H1 (cell line): ENCODE measurements around the gene OLFML2A. TPM values are rescaled to one million over a fixed set of nuclear protein-coding genes. Genes with fewer than 3 reads are reported as not detected.

Source experiments
- CBX8 ChIP-seq: fragments of 300-800, 300-1000 bp; sonication (generic); IDR thresholded peaks from 2 replicates; pipeline ENCODE4 v1.7.1; 2016; ENCODE audit warnings: low read depth, low read length, borderline replicate concordance
- RBBP5 ChIP-seq: IDR thresholded peaks from 2 replicates; pipeline ENCODE4 v1.7.1; 2012; ENCODE audit warnings: low read depth, mild to moderate bottlenecking, inconsistent platforms, low read length, moderate library complexity, borderline replicate concordance
- SIN3A ChIP-seq, 2 experiments: IDR thresholded peaks in 1 of 2; conservative IDR thresholded peaks in 1 of 2; 2 replicates each; pipeline ENCODE4 v1.6.1; 2011 to 2012; ENCODE audit warnings: low read length in 2 of 2, improper control_type of control experiment in 1 of 2, low read depth in 1 of 2, mild to moderate bottlenecking in 1 of 2
- TEAD4 ChIP-seq: IDR thresholded peaks from 2 replicates; pipeline ENCODE4 v1.6.1; 2012; ENCODE audit warnings: low read depth, low read length, inconsistent platforms, mixed read lengths
- ZNF274 ChIP-seq: IDR thresholded peaks from 2 replicates; pipeline ENCODE4 v1.7.0; 2012; ENCODE audit warnings: low read length, borderline replicate concordance; ENCODE audit errors: extremely low read depth
- polyA plus RNA-seq, 7 experiments: library from polyadenylated mRNA; depleted of rRNA in 3 of 7; stranded (reverse) in 5 of 7; unstranded in 2 of 7; fragments of >200 nt in 5 of 7; fragments of 200-250 nt in 2 of 7; gene quantifications; 1 replicate in 5 of 7; 2 replicates in 1 of 7; 4 replicates in 1 of 7; pipeline versions ENCODE4 v1.2.1 to v1.2.3, GENCODE V29; 2011 to 2013; ENCODE audit warnings: missing spikeins in 2 of 7, mixed read lengths in 2 of 7
- total RNA-seq: library from RNA; stranded (reverse); fragmentation: NEBNext Ultra II Directional; extraction: Animal tissue kit (Norgen Biotek cat#: 25700); gene quantifications from 2 replicates; pipeline ENCODE4 v1.2.1, GENCODE V29; 2021

OLFML2A gene
- total and polyA plus RNA-seq, 2 of the 8 experiments (the other 6 are each of a cell fraction or from before 2014, with no cell fraction given) = 7.8 to 11.5 TPM

DNA sequence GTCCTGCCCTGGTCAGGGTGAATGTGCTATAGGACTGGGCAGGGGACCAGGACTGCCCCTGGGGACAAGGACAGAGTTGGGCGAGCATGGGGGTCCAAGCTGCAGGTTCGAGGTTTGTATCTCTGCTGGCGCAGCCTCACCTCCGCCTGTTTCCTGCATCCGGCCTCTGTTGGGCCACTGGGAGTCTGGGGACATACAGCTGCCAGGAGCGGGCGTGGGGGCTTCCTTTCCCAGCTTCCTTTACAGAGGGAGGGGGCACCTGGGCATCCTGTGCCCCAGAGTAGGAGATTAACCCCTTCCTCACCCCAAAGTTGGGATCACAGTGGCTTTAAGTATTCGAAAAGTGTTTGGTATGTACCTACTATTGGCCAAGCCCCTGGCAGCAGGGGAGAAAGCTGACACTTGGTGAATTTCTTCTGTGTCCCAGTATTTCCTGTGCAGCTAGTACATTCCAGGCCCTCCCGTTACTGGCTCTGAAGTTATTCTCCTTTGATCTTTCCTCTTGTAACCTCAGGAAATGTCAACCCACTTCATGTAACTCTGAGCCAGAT is 19.0 kb downstream of the OLFML2A start (continued):
- no peak for TF ChIP-seq TEAD4
- TF ChIP-seq SIN3A (conservative IDR thresholded peaks at IDR 0.05 in 1 of 2, IDR thresholded peaks at IDR 0.05 in 1 of 2; ENCODE audit: low read depth in 1 of 2, low read length in 2 of 2) = no peak
- no peak for TF ChIP-seq RBBP5
- TF ChIP-seq ZNF274 = no peak
- no peak for TF ChIP-seq CBX8
- TF ChIP-seq, all 59 proteins: peak for 0
